ENCODE results near the gene NELFB. TPM values are rescaled to one million over a fixed set of nuclear protein-coding genes. Genes with fewer than 3 reads are reported as not detected.

The NELFB gene
- total and polyA plus RNA-seq, 9 of the 15 experiments (the other 6 are each of a cell fraction or from before 2014, with no cell fraction given) = 0.24 to 84.0 (median 29.7) TPM

- TF ChIP-seq IRF9 (tag; IDR thresholded peaks at IDR 0.05) (no peak), FIP1L1 (IDR thresholded peaks at IDR 0.05; ENCODE audit: low read depth, low read length, poor library complexity, severe bottlenecking) (peak; percentile 33), ATF2 (CRISPR knock-in tag; IDR thresholded peaks at IDR 0.05) (no peak), SP1 (CRISPR knock-in tag; IDR thresholded peaks at IDR 0.05) (0 out of 2 replicates have a peak, but pooled peaks have one; percentile 1), HOMEZ (CRISPR knock-in tag; IDR thresholded peaks at IDR 0.05) (no peak), NEUROD1 (IDR thresholded peaks at IDR 0.05; ENCODE audit: borderline replicate concordance, low read depth, low read length, partially characterized antibody) (no peak), RFX5 (IDR thresholded peaks at IDR 0.05; ENCODE audit: low read depth, low read length) (no peak), ASH1L (IDR thresholded peaks at IDR 0.05; ENCODE audit: borderline replicate concordance, low read depth, partially characterized antibody) (no peak), ZNF668 (CRISPR knock-in tag; IDR thresholded peaks at IDR 0.05) (no peak), ZNF445 (CRISPR knock-in tag; IDR thresholded peaks at IDR 0.05; ENCODE audit: low read depth) (no peak), BRD9 (IDR thresholded peaks at IDR 0.05; ENCODE audit: low read depth, partially characterized antibody) (no peak), POLR2H (tag; IDR thresholded peaks at IDR 0.05; ENCODE audit: low read depth) (no peak), HNRNPL (IDR thresholded peaks at IDR 0.05; ENCODE audit: low read depth, low read length) (peak; percentile 61; the same call in 1 of the 2 replicates), NCOA2 (IDR thresholded peaks at IDR 0.05; ENCODE audit: partially characterized antibody in 2 of 2) (no peak), YBX1 (IDR thresholded peaks at IDR 0.05) (no peak), KLF1 (tag; IDR thresholded peaks at IDR 0.05) (no peak), ARID4B (CRISPR knock-in tag; IDR thresholded peaks at IDR 0.05) (no peak), SMARCE1 (IDR thresholded peaks at IDR 0.05) (no peak), ZFX (CRISPR knock-in tag; IDR thresholded peaks at IDR 0.05) (peak; percentile 17; the same call in 1 of the 2 replicates), ZNF436 (CRISPR knock-in tag; IDR thresholded peaks at IDR 0.05) (no peak)
These were observed 27.1 kb upstream of the NELFB start (continued) for GRCh38 chr9:137227853-137228505.
